ENCODE measurements around the gene CCDC88B.

GRCh38 chr11:64342869-64343745 is 3.1 kb downstream of the CCDC88B start:
- TF ChIP-seq, protein P1, sequence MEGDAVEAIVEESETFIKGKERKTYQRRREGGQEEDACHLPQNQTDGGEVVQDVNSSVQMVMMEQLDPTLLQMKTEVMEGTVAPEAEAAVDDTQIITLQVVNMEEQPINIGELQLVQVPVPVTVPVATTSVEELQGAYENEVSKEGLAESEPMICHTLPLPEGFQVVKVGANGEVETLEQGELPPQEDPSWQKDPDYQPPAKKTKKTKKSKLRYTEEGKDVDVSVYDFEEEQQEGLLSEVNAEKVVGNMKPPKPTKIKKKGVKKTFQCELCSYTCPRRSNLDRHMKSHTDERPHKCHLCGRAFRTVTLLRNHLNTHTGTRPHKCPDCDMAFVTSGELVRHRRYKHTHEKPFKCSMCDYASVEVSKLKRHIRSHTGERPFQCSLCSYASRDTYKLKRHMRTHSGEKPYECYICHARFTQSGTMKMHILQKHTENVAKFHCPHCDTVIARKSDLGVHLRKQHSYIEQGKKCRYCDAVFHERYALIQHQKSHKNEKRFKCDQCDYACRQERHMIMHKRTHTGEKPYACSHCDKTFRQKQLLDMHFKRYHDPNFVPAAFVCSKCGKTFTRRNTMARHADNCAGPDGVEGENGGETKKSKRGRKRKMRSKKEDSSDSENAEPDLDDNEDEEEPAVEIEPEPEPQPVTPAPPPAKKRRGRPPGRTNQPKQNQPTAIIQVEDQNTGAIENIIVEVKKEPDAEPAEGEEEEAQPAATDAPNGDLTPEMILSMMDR (IDR thresholded peaks at IDR 0.05 in 2 of 3, conservative IDR thresholded peaks at IDR 0.05 in 1 of 3; ENCODE audit: borderline replicate concordance in 1 of 3, insufficient read depth in 1 of 3, low read depth in 2 of 3, low read length in 2 of 3) = no peak
- TF ChIP-seq CEBPB (IDR thresholded peaks at IDR 0.05; ENCODE audit: low read depth) (no peak), EZH2 (IDR thresholded peaks at IDR 0.05) (no peak)
- TF ChIP-seq, protein P2, sequence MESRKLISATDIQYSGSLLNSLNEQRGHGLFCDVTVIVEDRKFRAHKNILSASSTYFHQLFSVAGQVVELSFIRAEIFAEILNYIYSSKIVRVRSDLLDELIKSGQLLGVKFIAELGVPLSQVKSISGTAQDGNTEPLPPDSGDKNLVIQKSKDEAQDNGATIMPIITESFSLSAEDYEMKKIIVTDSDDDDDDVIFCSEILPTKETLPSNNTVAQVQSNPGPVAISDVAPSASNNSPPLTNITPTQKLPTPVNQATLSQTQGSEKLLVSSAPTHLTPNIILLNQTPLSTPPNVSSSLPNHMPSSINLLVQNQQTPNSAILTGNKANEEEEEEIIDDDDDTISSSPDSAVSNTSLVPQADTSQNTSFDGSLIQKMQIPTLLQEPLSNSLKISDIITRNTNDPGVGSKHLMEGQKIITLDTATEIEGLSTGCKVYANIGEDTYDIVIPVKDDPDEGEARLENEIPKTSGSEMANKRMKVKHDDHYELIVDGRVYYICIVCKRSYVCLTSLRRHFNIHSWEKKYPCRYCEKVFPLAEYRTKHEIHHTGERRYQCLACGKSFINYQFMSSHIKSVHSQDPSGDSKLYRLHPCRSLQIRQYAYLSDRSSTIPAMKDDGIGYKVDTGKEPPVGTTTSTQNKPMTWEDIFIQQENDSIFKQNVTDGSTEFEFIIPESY (IDR thresholded peaks at IDR 0.05; ENCODE audit: extremely low read depth, insufficient replicate concordance, low read length) = no peak

Data from HCT116 (cell line).